GM23338 (cell line): ENCODE measurements around the gene PPP1R16B. TPM values are rescaled to one million over a fixed set of nuclear protein-coding genes. Genes with fewer than 3 reads are reported as not detected.
A peak's percentile ranks its signal among the peaks of the same experiment; 100 is the strongest.

Experiments
- ATAC-seq: fragments of 200-7000 bp; cut with Tn5 transposase; 3 replicates; pipeline ENCODE4 v1.9.1; 2020
- DNase-seq: peaks from one replicate; pipeline ENCODE4 v3.0.0-alpha.2; 2015; ENCODE audit warnings: low spot score
- H2AFZ ChIP-seq: fragments of 200-600 bp; sonication (generic); 2 replicates; pipeline ENCODE4 v1.8.0; 2016; ENCODE audit warnings: antibody characterized with exemption, mild to moderate bottlenecking, moderate library complexity
- H3F3A ChIP-seq: fragments of 200-600 bp; sonication (generic); replicated peaks from 2 replicates; pipeline ENCODE4 v1.8.0; 2017; ENCODE audit warnings: antibody characterized with exemption, mixed run types, low read depth
- H3K27ac ChIP-seq: fragments of 200-600 bp; sonication (generic); 2 replicates; pipeline ENCODE4 v1.6.1; 2016; ENCODE audit warnings: low read depth
- H3K27me3 ChIP-seq: fragments of 200-600 bp; sonication (generic); 2 replicates; pipeline ENCODE4 v1.8.0; 2016; ENCODE audit warnings: mild to moderate bottlenecking, mixed run types, moderate library complexity; ENCODE audit not compliant: insufficient read depth
- H3K36me3 ChIP-seq: fragments of 200-600 bp; sonication (generic); 2 replicates; pipeline ENCODE4 v1.8.0; 2016; ENCODE audit warnings: mild to moderate bottlenecking; ENCODE audit not compliant: insufficient read depth
- H3K4me1 ChIP-seq: fragments of 200-600 bp; sonication (generic); 2 replicates; pipeline ENCODE4 v1.8.0; 2016; ENCODE audit warnings: mild to moderate bottlenecking, moderate library complexity; ENCODE audit not compliant: insufficient read depth
- H3K4me2 ChIP-seq: fragments of 200-600 bp; sonication (generic); 2 replicates; pipeline ENCODE4 v1.7.1; 2017; ENCODE audit warnings: mixed run types
- H3K4me3 ChIP-seq: fragments of 200-600 bp; sonication (generic); 2 replicates; pipeline ENCODE4 v1.6.1; 2016; ENCODE audit warnings: mixed run types
- H3K79me2 ChIP-seq: fragments of 200-600 bp; sonication (generic); replicated peaks from 2 replicates; pipeline ENCODE4 v1.8.0; 2017; ENCODE audit warnings: mild to moderate bottlenecking; ENCODE audit not compliant: insufficient read depth
- H3K9me2 ChIP-seq: fragments of 200-600 bp; sonication (generic); 2 replicates; pipeline ENCODE4 v1.8.0; 2017; ENCODE audit not compliant: insufficient read depth
- H4K20me1 ChIP-seq: fragments of 200-600 bp; sonication (generic); replicated peaks from 2 replicates; pipeline ENCODE4 v1.8.0; 2017; ENCODE audit warnings: mild to moderate bottlenecking; ENCODE audit not compliant: insufficient read depth
- H3K27ac Mint-ChIP-seq: 2 replicates; pipeline ENCODE4 v1.8.0; 2020; ENCODE audit warnings: inconsistent platforms, mild to moderate bottlenecking, moderate library complexity, mixed read lengths
- H3K27me3 Mint-ChIP-seq: 3 replicates; pipeline ENCODE4 v1.8.0; 2022; ENCODE audit warnings: low read depth, mild to moderate bottlenecking, moderate library complexity, mixed read lengths, inconsistent platforms; ENCODE audit not compliant: insufficient read depth, poor library complexity
- H3K36me3 Mint-ChIP-seq: 3 replicates; pipeline ENCODE4 v1.8.0; 2021; ENCODE audit warnings: low read depth, mild to moderate bottlenecking, inconsistent platforms, moderate library complexity, mixed read lengths
- H3K4me1 Mint-ChIP-seq: 3 replicates; pipeline ENCODE4 v1.8.0; 2020; ENCODE audit warnings: mild to moderate bottlenecking, inconsistent platforms, mixed read lengths
- H3K4me3 Mint-ChIP-seq: 3 replicates; pipeline ENCODE4 v1.8.0; 2021; ENCODE audit warnings: moderate library complexity, mild to moderate bottlenecking, inconsistent platforms, mixed read lengths
- H3K9me3 Mint-ChIP-seq: 3 replicates; pipeline ENCODE4 v1.8.0; 2020; ENCODE audit warnings: moderate library complexity, mild to moderate bottlenecking, inconsistent platforms, mixed read lengths
- CREB1 ChIP-seq: fragments of 250-450 bp; sonication (Bioruptor Pico); IDR thresholded peaks from 2 replicates; pipeline ENCODE4 v1.5.0; 2020; ENCODE audit warnings: low read depth, mild to moderate bottlenecking, moderate library complexity
- CTCF ChIP-seq, 2 experiments: fragments of 200-600 bp in 1 of 2; sonication (generic) in 1 of 2; conservative IDR thresholded peaks; 2 replicates each; pipeline versions ENCODE4 v1.5.1 to v1.6.1; 2016 to 2017; ENCODE audit warnings: antibody characterized with exemption in 2 of 2, low read depth in 2 of 2, mild to moderate bottlenecking in 2 of 2, moderate library complexity in 1 of 2
- JUNB ChIP-seq: IDR thresholded peaks from one replicate; pipeline ENCODE4 v1.6.1; 2016; ENCODE audit warnings: antibody characterized with exemption; ENCODE audit not compliant: unreplicated experiment
- NANOG ChIP-seq: IDR thresholded peaks from 2 replicates; pipeline ENCODE4 v1.6.1; 2016; ENCODE audit warnings: antibody characterized with exemption, borderline replicate concordance
- POLR2AphosphoS5 ChIP-seq: IDR thresholded peaks from 2 replicates; pipeline ENCODE4 v1.6.1; 2016; ENCODE audit warnings: antibody characterized with exemption, low read depth
- REST ChIP-seq: IDR thresholded peaks from one replicate; pipeline ENCODE4 v1.6.1; 2018; ENCODE audit warnings: antibody characterized with exemption; ENCODE audit not compliant: unreplicated experiment
- STAT1 ChIP-seq: IDR thresholded peaks from one replicate; pipeline ENCODE4 v1.6.1; 2016; ENCODE audit warnings: antibody characterized with exemption; ENCODE audit not compliant: unreplicated experiment
- ZNF114 ChIP-seq: fragments of 250-450 bp; sonication (Bioruptor Pico); IDR thresholded peaks from 2 replicates; pipeline ENCODE4 v1.5.0; 2020; ENCODE audit warnings: mild to moderate bottlenecking, moderate library complexity
- ZNF331 ChIP-seq: fragments of 250-450 bp; sonication (Bioruptor Pico); IDR thresholded peaks from 2 replicates; pipeline ENCODE4 v1.5.0; 2020; ENCODE audit warnings: low read depth, mild to moderate bottlenecking, moderate library complexity
- ZNF462 ChIP-seq: fragments of 250-450 bp; sonication (Bioruptor Pico); IDR thresholded peaks from 2 replicates; pipeline ENCODE4 v1.5.0; 2020; ENCODE audit warnings: mild to moderate bottlenecking, moderate library complexity
- polyA plus RNA-seq: library from polyadenylated mRNA; unstranded; fragments of >200 nt; fragmentation: Nextera tagmentation; extraction: Ambion mirVana; gene quantifications from 2 replicates; pipeline ENCODE4 v1.2.1, GENCODE V29; 2016
- total RNA-seq: library from RNA; depleted of rRNA; stranded (reverse); fragments of >200 nt; shearing (Covaris generic); gene quantifications from 2 replicates; pipeline ENCODE4 v1.2.3, GENCODE V29; 2014

Gene PPP1R16B
- total and polyA plus RNA-seq, 2 experiments from 2014 or later, result 1.6 to 11.5 TPM

- TF ChIP-seq REST, result no peak
- TF ChIP-seq NANOG, result no peak
These were observed 77.1 kb downstream of the PPP1R16B start (continued) for GRCh38 chr20:38882600-38882999.

GRCh38 chr20:38883081-38883980 lies 77.8 kb downstream of the PPP1R16B start:
- Histone ChIP-seq H3K9me2 (no peaks in the 10 kb centered on the region), H3K4me2 (no peak overlapping the region), H3K79me2 (no peaks in the 10 kb centered on the region), H3K4me1 (no peaks in the 10 kb centered on the region), H3F3A (no peaks in the 10 kb centered on the region), H2AFZ (no peak overlapping the region), H3K4me3 (no peak overlapping the region), H3K27ac (no peak overlapping the region), H3K27me3 (no peaks in the 10 kb centered on the region), H4K20me1 (no peaks in the 10 kb centered on the region; the same call in 1 of the 2 replicates), H3K36me3 (no peaks in the 10 kb centered on the region)
- ATAC-seq (peak; percentile 27; the same call in 2 of the 3 replicates), DNase-seq (no peak)
- Mint-ChIP-seq H3K27me3 (peaks cover 10% of the 10 kb centered on the region), H3K27ac (no peak overlapping the region), H3K9me3 (no peaks in the 10 kb centered on the region), H3K4me1 (peaks cover 17% of the 10 kb centered on the region), H3K36me3 (no peaks in the 10 kb centered on the region), H3K4me3 (no peak overlapping the region)
- no peak for TF ChIP-seq CTCF (conservative IDR thresholded peaks at IDR 0.05; ENCODE audit: low read depth in 2 of 2)
- TF ChIP-seq ZNF114 (CRISPR knock-in tag), result no peak
- no peak for TF ChIP-seq NANOG
- TF ChIP-seq ZNF462 (CRISPR knock-in tag), result no peak
- TF ChIP-seq POLR2AphosphoS5, result no peak
- no peak for TF ChIP-seq JUNB
- TF ChIP-seq CREB1 (CRISPR knock-in tag), result no peak
- TF ChIP-seq ZNF331 (CRISPR knock-in tag), result no peak
- no peak for TF ChIP-seq STAT1
